ENCODE results near the gene ZNF587B. TPM values are rescaled to one million over a fixed set of nuclear protein-coding genes. Genes with fewer than 3 reads are reported as not detected.
"Not testable (repeated sequence)": the region's sequence is repeated elsewhere in the genome, so short reads cannot be mapped to it uniquely, and the experiment has no call there.

ZNF587B gene
- total RNA-seq, 4 donors from 2014 or later, result 5.3 to 25.0 (median 13.3) TPM

DNA sequence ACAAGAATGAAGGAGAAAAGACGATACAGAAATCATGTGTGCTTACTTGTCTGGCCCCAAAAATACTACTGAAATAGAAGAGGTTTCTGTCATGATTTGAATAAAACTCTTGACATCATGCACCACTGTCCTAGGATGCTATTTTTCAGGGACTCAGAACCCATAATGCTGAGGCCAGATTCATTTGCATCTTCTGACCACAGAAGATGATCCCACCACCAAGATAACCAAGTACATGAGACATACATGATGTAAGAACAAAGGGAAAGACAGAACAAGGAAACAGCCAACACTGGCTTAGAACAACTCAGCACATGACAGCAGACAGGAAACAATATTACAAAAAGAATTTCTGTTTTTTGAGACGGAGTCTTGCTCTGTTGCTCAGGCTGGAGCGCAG is 17.9 kb upstream of the ZNF587B start:
- TF ChIP-seq, protein P1, sequence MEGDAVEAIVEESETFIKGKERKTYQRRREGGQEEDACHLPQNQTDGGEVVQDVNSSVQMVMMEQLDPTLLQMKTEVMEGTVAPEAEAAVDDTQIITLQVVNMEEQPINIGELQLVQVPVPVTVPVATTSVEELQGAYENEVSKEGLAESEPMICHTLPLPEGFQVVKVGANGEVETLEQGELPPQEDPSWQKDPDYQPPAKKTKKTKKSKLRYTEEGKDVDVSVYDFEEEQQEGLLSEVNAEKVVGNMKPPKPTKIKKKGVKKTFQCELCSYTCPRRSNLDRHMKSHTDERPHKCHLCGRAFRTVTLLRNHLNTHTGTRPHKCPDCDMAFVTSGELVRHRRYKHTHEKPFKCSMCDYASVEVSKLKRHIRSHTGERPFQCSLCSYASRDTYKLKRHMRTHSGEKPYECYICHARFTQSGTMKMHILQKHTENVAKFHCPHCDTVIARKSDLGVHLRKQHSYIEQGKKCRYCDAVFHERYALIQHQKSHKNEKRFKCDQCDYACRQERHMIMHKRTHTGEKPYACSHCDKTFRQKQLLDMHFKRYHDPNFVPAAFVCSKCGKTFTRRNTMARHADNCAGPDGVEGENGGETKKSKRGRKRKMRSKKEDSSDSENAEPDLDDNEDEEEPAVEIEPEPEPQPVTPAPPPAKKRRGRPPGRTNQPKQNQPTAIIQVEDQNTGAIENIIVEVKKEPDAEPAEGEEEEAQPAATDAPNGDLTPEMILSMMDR (IDR thresholded peaks at IDR 0.05), result no peak
- no peak for TF ChIP-seq POLR2A (IDR thresholded peaks at IDR 0.05)
- Histone ChIP-seq H3K36me3 (peaks cover 0 to 53% (median 4%) of the 10 kb centered on the region in 3 donors), H3K4me3 (no peak overlapping the region), H3K9me3 (no peaks in the 10 kb centered on the region), H3K27ac (no peak overlapping the region), H3K4me1 (peaks cover 10 to 35% (median 18%) of the 10 kb centered on the region in 3 donors), H3K27me3 (no peaks in the 10 kb centered on the region)
- DNase-seq, result no peak
- intact Hi-C loops (cut with DNase I), result no loop called here
- WGBS, 2 donors, result 69 to 74% methylated on average over 3 of the region's 3 CpGs

DNA sequence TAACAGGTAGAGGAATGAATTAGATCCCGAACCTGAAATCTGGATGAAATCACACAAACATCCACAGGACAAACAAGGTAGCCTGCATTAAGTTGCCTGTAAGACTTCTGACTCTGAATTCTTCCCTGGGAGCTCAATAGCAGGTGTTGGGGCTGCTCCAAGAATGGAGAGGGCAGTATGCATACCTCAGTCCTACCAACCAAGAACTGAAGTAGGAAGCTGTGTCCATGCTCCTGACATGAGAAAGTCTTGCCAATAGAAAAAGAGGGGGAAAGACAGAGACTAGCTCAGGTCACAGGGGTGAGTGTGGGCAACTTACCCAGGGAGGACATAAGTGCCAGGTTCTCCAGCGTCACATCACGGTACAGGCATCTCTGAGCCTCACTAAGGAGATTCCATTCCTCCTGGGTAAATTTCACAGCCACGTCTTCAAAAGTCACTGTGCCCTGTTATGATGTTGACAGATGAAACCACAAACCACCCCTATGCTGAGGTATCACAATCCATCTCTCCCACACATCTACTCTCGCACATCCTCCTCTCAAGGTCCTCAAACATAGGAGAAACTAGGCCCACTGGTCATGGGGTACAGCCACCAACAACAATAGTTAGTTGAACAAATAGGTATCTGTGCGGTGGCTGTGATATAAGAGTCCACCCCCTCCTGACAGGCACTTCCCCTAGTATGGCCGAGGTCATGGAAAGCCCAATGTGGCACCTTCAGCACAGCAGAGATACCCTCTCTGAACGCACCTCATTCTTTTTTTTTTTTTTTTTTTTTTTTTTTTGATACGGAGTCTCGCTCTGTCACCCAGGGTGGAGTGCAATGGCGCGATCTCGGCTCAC is 16.9 kb upstream of the ZNF587B start:
- DNase-seq; intact Hi-C loops (cut with DNase I); H3K27me3 ChIP-seq; H3K9me3 ChIP-seq: not testable (repeated sequence)
- Histone ChIP-seq H3K36me3 (peaks cover 0 to 43% (median 1%) of the 10 kb centered on the region in 3 donors), H3K27ac (peak overlapping the region; percentile 9 to 91 (median 88)), H3K4me1 (peaks cover 10 to 35% (median 18%) of the 10 kb centered on the region in 3 donors), H3K4me3 (peak overlapping the region; percentile 70 to 85 (median 77))
- 84 to 86% methylated on average over 7 to 13 of the region's 13 CpGs for WGBS, 2 donors

DNA sequence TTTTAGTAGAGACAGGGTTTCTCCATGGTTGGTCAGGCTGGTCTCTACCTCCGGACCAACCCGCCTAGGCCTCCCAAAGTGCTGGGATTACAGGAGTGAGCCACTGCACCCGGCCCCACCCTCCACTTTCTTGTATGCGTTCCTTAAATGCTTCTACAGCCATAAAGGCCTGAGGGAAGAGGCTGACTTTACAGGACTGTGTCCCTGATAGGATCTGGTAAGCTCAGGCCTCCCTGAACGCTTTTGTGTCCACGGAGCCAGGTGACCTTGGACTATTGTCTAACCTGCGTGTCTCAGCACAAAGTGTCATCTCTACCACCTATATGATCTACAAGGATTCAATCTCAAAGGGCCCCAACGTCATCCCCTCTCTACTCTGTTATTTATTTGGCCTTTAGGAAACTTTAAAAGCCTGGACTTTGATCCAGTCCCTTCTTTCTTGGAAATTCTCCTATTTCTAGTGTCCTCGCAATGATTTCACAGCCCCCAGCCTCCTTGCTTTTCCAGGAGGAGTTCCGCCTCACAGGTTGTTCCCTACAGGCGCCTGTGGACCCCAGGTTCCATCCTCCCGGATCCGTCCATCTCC is 16.1 kb upstream of the ZNF587B start:
- H3K27me3 ChIP-seq, result no peaks in the 10 kb centered on the region
- peaks cover 10 to 40% (median 18%) of the 10 kb centered on the region in 3 donors for H3K4me1 ChIP-seq
- H3K9me3 ChIP-seq, result no peaks in the 10 kb centered on the region
- H3K36me3 ChIP-seq, result peaks cover 0 to 37% (median 0%) of the 10 kb centered on the region in 3 donors
- TF ChIP-seq POLR2A (IDR thresholded peaks at IDR 0.05), result no peak
- TF ChIP-seq, protein P1 (IDR thresholded peaks at IDR 0.05), result no peak
- H3K27ac ChIP-seq, result peak overlapping the region; percentile 85 to 91 (median 89)
- DNase-seq, result no peak
- WGBS, 2 donors, result 16 to 19% methylated on average over 13 of the region's 13 CpGs
- H3K4me3 ChIP-seq, result peak overlapping the region; percentile 70 to 85 (median 77)
- intact Hi-C loops (cut with DNase I), result no loop called here

DNA sequence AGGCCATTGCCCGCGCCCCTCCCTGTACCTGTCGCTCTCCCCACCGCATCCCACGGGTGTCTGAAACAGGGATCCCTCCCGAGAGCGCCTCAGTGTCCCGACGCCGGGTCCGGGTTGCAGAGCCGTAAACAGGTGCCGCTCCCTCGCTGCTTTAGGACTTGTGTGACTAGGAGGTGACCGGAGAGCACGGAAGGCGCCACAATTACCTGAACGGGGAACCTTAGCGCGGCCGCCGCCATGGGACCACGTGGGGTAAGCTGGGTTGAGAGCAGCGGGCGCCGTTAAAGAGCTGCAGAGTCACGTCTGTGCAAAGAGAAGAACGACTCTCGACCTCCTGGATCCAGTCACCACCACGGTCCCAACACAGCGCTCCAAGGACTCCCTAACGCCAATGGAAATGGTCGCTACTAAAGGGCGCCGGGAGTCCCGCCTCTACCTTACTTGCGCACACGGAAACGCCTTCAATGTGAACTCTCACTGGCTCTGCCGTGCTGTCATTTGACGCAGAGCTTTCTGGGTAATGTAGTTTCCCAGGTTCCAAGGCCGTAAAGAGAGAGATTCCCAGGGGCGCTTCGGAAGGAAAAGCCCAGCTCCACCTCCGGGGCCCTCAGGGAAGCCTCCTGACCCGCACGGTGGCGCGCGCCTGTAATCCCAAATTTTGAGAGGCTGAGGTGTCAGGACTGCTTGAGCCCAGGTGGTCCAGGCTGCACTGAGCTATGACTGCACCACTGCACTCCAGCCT is 15.4 kb upstream of the ZNF587B start, which contains the start of gene ZNF552:
Gene ZNF552 (minus strand): TSS at position 409 of the 742 bp plus-strand sequence. CDS start 170 bp downstream, at position 239.
- TF ChIP-seq, protein P1 (IDR thresholded peaks at IDR 0.05), result no peak
- TF ChIP-seq POLR2A (IDR thresholded peaks at IDR 0.05), result peak in 3 of 4 donors; percentile 67 to 79 (median 74)
- peak within 1 kb of the TSS; percentile 85 to 91 (median 89) for H3K27ac ChIP-seq
- DNase-seq, result peak; percentile 40
- peak within 1 kb of the TSS; percentile 70 to 85 (median 77) for H3K4me3 ChIP-seq
- peaks cover 10 to 40% (median 18%) of the 10 kb centered on the region in 3 donors for H3K4me1 ChIP-seq
- intact Hi-C loops (cut with DNase I), result no loop called here
- WGBS, 2 donors, result 0 to 1% methylated on average over 5 to 11 of the region's 50 CpGs
- H3K27me3 ChIP-seq, result no peaks in the 10 kb centered on the region
- peaks cover 0 to 30% (median 0%) of the 10 kb centered on the region in 3 donors for H3K36me3 ChIP-seq
- no peaks in the 10 kb centered on the region for H3K9me3 ChIP-seq

DNA sequence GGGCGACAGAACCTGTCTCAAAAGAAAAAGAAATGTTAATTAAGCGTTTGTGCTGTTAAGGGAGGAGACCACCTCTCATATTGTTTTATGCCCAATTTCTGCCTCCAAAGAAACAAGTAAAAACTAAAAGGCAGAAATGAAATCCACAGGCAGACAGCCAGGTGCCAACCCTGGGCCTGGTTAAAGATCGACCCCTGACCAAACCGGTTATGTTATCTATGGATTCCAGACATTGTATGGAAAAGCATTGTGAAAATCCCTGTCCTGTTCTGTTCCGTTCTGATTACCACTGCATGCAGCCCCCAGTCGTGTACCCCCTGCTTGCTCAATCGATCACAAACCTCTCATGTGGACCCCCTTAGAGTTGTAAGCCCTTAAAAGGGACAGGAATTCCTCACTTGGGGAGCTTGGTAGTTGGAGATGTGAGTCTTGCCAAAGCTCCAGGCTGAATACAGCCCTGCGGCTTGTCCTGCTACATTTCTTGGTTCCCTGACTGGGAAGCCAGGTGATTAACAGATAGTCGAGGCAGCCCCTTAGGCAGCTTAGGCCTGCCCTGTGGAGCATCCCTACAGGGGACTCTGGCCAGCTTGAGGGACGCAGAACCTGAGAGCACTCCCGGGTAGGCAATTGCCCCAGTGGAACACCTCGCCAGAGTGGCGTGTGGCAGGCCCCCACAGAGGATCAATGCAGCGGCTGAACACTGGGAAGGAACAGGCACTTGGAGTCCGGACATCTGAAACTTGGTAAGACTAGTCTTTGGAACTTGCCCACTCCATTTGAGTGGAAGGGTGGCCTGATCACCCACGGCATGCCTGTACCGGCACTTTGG is 14.6 kb upstream of the ZNF587B start:
- H3K4me3 ChIP-seq, result peak overlapping the region; percentile 70 to 85 (median 77)
- 80 to 84% methylated on average over 10 to 12 of the region's 17 CpGs for WGBS, 2 donors
- no peak for DNase-seq
- H3K9me3 ChIP-seq, result no peaks in the 10 kb centered on the region
- intact Hi-C loops (cut with DNase I), result no loop called here
- no peaks in the 10 kb centered on the region for H3K27me3 ChIP-seq
- TF ChIP-seq POLR2A (IDR thresholded peaks at IDR 0.05), result no peak
- TF ChIP-seq, protein P1 (IDR thresholded peaks at IDR 0.05), result no peak
- H3K4me1 ChIP-seq, result peaks cover 10 to 46% (median 23%) of the 10 kb centered on the region in 3 donors
- peaks cover 0 to 23% (median 0%) of the 10 kb centered on the region in 3 donors for H3K36me3 ChIP-seq
- H3K27ac ChIP-seq, result peak overlapping the region; percentile 85 to 91 (median 89)
